Hindlimb muscle (tissue), 1 donor: ENCODE results near the gene NRG3. TPM values are rescaled to one million over a fixed set of nuclear protein-coding genes. Genes with fewer than 3 reads are reported as not detected.
"Not testable (repeated sequence)": the region's sequence is repeated elsewhere in the genome, so short reads cannot be mapped to it uniquely, and the experiment has no call there.

Experiments
- DNase-seq: peaks from one replicate; pipeline ENCODE4 v3.0.0-alpha.2; 2013
- polyA plus RNA-seq: library from polyadenylated mRNA; unstranded; fragments of 120-200 nt; gene quantifications from one replicate; pipeline ENCODE4 v1.2.1, GENCODE V29; 2013; ENCODE audit not compliant: insufficient read length

The NRG3 gene
- polyA plus RNA-seq, 1 donor = 0.19 TPM

- no peak for DNase-seq
Observed at GRCh38 chr10:82609845-82610244, 734.9 kb downstream of the NRG3 start.

- DNase-seq = no peak
Observed at GRCh38 chr10:82618007-82618406, 743.0 kb downstream of the NRG3 start.

GRCh38 chr10:82621680-82622079 lies 746.7 kb downstream of the NRG3 start:
- no peak for DNase-seq

GRCh38 chr10:82622479-82622878 lies 747.5 kb downstream of the NRG3 start:
- DNase-seq = no peak

GRCh38 chr10:82625512-82626189 lies 750.7 kb downstream of the NRG3 start:
- no peak for DNase-seq

GRCh38 chr10:82628373-82628772 lies 753.4 kb downstream of the NRG3 start:
- DNase-seq = peak; percentile 7

- DNase-seq = no peak
Observed at GRCh38 chr10:82643076-82643475, 768.1 kb downstream of the NRG3 start.

- no peak for DNase-seq
Observed at GRCh38 chr10:82643601-82644000, 768.6 kb downstream of the NRG3 start.

- no peak for DNase-seq
Observed at GRCh38 chr10:82645221-82645620, 770.2 kb downstream of the NRG3 start.

GRCh38 chr10:82653244-82654155 lies 778.5 kb downstream of the NRG3 start:
- DNase-seq = no peak

- DNase-seq = no peak
Observed at GRCh38 chr10:82660205-82660604, 785.2 kb downstream of the NRG3 start.

- DNase-seq = no peak
Observed at GRCh38 chr10:82660986-82661385, 786.0 kb downstream of the NRG3 start.

GRCh38 chr10:82661701-82662100 lies 786.7 kb downstream of the NRG3 start:
- no peak for DNase-seq

GRCh38 chr10:82668221-82668895 lies 793.4 kb downstream of the NRG3 start:
- peak; percentile 38 for DNase-seq

GRCh38 chr10:82674036-82674435 lies 799.0 kb downstream of the NRG3 start:
- no peak for DNase-seq

- DNase-seq = not testable (repeated sequence)
Observed at GRCh38 chr10:82677932-82678331, 802.9 kb downstream of the NRG3 start.

- DNase-seq = not testable (repeated sequence)
Observed at GRCh38 chr10:82678451-82678850, 803.5 kb downstream of the NRG3 start.

- no peak for DNase-seq
Observed at GRCh38 chr10:82680608-82681007, 805.6 kb downstream of the NRG3 start.

- DNase-seq = no peak
Observed at GRCh38 chr10:82683945-82684344, 809.0 kb downstream of the NRG3 start.

- DNase-seq = no peak
Observed at GRCh38 chr10:82685087-82685486, 810.1 kb downstream of the NRG3 start.

GRCh38 chr10:82691211-82691610 lies 816.2 kb downstream of the NRG3 start:
- no peak for DNase-seq

GRCh38 chr10:82692458-82692857 lies 817.5 kb downstream of the NRG3 start:
- DNase-seq = no peak

- DNase-seq = no peak
Observed at GRCh38 chr10:82721831-82722230, 846.8 kb downstream of the NRG3 start.
